ENCODE results near the gene PALM2AKAP2. TPM values are rescaled to one million over a fixed set of nuclear protein-coding genes. Genes with fewer than 3 reads are reported as not detected.

Gene PALM2AKAP2
- total RNA-seq, 1 donor from 2014 or later, result 165 TPM

- intact Hi-C loops (cut with DNase I), result loop anchor here (2.0 kb wide), 1 partner anchor 15 kb away; no protein-coding TSS in a partner anchor
These were observed 48.3 kb downstream of the PALM2AKAP2 start for GRCh38 chr9:109828254-109828653.

More at GRCh38 chr9:109828254-109828653, 48.3 kb downstream of the PALM2AKAP2 start:
- DNase-seq (ENCODE audit: low spot score), result no peak

Measured in cardiac septum (tissue), 1 donor.